HepG2 (cell line): ENCODE results near the gene AHNAK. TPM values are rescaled to one million over a fixed set of nuclear protein-coding genes. Genes with fewer than 3 reads are reported as not detected.

ENCODE experiments used
- FOXA1 ChIP-seq, 2 experiments: fragments of 450-650 bp in 1 of 2; sonication (generic) in 1 of 2; formaldehyde crosslinking in 1 of 2; IDR thresholded peaks; 2 replicates each; pipeline versions ENCODE4 v1.4.0 to v1.6.1; 2016 to 2020; ENCODE audit warnings: missing genetic modification reagents in 1 of 2
- KAT8 ChIP-seq: IDR thresholded peaks from 2 replicates; pipeline ENCODE4 v1.6.1; 2016; ENCODE audit warnings: missing genetic modification reagents, missing compliant biosample characterization
- NAIF1 ChIP-seq: sonication (generic); formaldehyde crosslinking; IDR thresholded peaks from 2 replicates; pipeline ENCODE4 v1.5.0; 2020; ENCODE audit warnings: mild to moderate bottlenecking, missing genetic modification reagents, borderline replicate concordance
- SATB2 ChIP-seq: sonication (generic); formaldehyde crosslinking; IDR thresholded peaks from 2 replicates; pipeline ENCODE4 v1.5.0; 2020; ENCODE audit warnings: missing genetic modification reagents
- ZFP41 ChIP-seq: sonication (generic); formaldehyde crosslinking; IDR thresholded peaks from 2 replicates; pipeline ENCODE4 v1.4.0; 2020; ENCODE audit warnings: mild to moderate bottlenecking, missing genetic modification reagents, borderline replicate concordance
- ZKSCAN1 ChIP-seq: fragments of 150-350 bp; IDR thresholded peaks from 2 replicates; pipeline ENCODE4 v1.6.1; 2014; ENCODE audit warnings: low read length
- ZNF225 ChIP-seq: sonication (generic); formaldehyde crosslinking; IDR thresholded peaks from 2 replicates; pipeline ENCODE4 v1.4.0; 2020; ENCODE audit warnings: mild to moderate bottlenecking, missing genetic modification reagents
- ZNF235 ChIP-seq: sonication (generic); formaldehyde crosslinking; IDR thresholded peaks from 2 replicates; pipeline ENCODE4 v1.8.1; 2023; ENCODE audit warnings: mild to moderate bottlenecking, missing genetic modification reagents, borderline replicate concordance
- ZNF430 ChIP-seq: sonication (generic); formaldehyde crosslinking; IDR thresholded peaks from 2 replicates; pipeline ENCODE4 v1.9.0; 2021; ENCODE audit warnings: mild to moderate bottlenecking, missing genetic modification reagents
- ZNF589 ChIP-seq: sonication (generic); formaldehyde crosslinking; conservative IDR thresholded peaks from 2 replicates; pipeline ENCODE4 v1.8.0; 2022; ENCODE audit warnings: mild to moderate bottlenecking, moderate library complexity, missing genetic modification reagents
- ZNF670 ChIP-seq: sonication (generic); formaldehyde crosslinking; IDR thresholded peaks from 2 replicates; pipeline ENCODE4 v1.8.0; 2022; ENCODE audit warnings: mild to moderate bottlenecking, missing genetic modification reagents, borderline replicate concordance
- polyA plus RNA-seq, 8 experiments: library from polyadenylated mRNA; depleted of rRNA in 3 of 8; stranded (reverse) in 7 of 8; unstranded in 1 of 8; fragments of >200 nt; fragmentation: Illumina TruSeq in 4 of 8; extraction: Trizol in 4 of 8; gene quantifications; 2 replicates each; pipeline versions ENCODE4 v1.2.1 to v1.2.3, GENCODE V29; 2011 to 2016; ENCODE audit warnings: low read depth in 4 of 8, missing spikeins in 1 of 8, mixed read lengths in 1 of 8; ENCODE audit not compliant: insufficient read depth in 1 of 8
- total RNA-seq, 5 experiments: library from RNA; depleted of rRNA; stranded (reverse); fragments of >200 nt; fragmentation: Illumina TruSeq; extraction: Trizol; gene quantifications; 2 replicates each; pipeline ENCODE4 v1.2.3, GENCODE V29; 2016; ENCODE audit warnings: low read depth in 1 of 5
- TF ChIP-seq, protein P1 (sequence below): sonication (generic); formaldehyde crosslinking; IDR thresholded peaks from 2 replicates; pipeline ENCODE4 v1.4.0; 2020; ENCODE audit warnings: missing genetic modification reagents, borderline replicate concordance
- TF ChIP-seq, protein P2 (sequence below): sonication (generic); formaldehyde crosslinking; IDR thresholded peaks from 2 replicates; pipeline ENCODE4 v1.8.1; 2023; ENCODE audit warnings: missing genetic modification reagents, inconsistent platforms, borderline replicate concordance
- TF ChIP-seq, protein P3 (sequence below): IDR thresholded peaks from 2 replicates; pipeline ENCODE4 v1.6.1; 2016; ENCODE audit warnings: missing compliant biosample characterization, missing genetic modification reagents, borderline replicate concordance
- TF ChIP-seq, protein P4 (sequence below): sonication (generic); formaldehyde crosslinking; IDR thresholded peaks from 2 replicates; pipeline ENCODE4 v1.4.0; 2020; ENCODE audit warnings: missing genetic modification reagents, mild to moderate bottlenecking, borderline replicate concordance
- TF ChIP-seq, protein P5 (sequence below): sonication (generic); formaldehyde crosslinking; IDR thresholded peaks from 2 replicates; pipeline ENCODE4 v1.8.0; 2022; ENCODE audit warnings: low read depth, missing genetic modification reagents

AHNAK gene
- total and polyA plus RNA-seq, 2 of the 13 experiments (the other 11 are each of a cell fraction or from before 2014, with no cell fraction given): 23.4 to 25.0 TPM

DNA sequence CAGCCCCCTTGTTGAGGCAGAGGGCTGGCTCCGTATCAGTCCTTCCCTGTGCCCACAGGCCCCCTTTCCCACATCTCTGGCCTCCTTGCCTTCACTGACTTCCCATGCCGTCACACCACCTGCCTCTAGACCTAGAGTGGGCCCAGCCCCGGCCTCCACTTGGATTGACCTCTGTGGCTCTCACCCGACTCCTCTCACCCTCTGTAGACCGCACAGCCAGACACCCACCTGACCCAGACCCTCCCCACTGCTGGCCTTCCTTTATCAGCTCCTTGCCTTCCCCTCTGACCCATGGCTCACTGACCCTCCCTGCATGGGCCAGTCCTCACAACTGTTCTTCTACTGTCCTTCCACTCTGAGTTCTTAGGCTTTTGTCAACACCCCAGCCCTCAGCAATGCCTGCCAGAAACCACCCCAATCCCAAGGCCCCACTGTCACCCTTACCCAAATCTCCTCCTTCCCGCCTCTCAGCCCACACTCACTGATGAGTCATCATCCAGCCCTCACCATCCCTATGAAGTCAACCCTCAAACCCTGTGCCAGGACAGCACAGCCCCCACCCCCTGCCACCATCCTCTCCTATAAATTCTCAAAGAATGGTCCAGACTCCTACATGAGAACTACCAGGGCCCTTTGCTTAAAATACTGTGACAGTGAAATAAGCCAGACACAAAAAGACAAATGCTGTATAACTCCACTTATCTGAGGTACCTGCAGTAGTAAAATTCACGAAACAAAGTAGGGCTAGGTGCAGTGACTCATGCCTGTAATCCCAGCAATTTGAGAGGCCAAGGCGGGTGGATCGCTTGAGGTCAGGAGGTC, 74.3 kb downstream of the AHNAK start (continued):
- TF ChIP-seq, protein P1, sequence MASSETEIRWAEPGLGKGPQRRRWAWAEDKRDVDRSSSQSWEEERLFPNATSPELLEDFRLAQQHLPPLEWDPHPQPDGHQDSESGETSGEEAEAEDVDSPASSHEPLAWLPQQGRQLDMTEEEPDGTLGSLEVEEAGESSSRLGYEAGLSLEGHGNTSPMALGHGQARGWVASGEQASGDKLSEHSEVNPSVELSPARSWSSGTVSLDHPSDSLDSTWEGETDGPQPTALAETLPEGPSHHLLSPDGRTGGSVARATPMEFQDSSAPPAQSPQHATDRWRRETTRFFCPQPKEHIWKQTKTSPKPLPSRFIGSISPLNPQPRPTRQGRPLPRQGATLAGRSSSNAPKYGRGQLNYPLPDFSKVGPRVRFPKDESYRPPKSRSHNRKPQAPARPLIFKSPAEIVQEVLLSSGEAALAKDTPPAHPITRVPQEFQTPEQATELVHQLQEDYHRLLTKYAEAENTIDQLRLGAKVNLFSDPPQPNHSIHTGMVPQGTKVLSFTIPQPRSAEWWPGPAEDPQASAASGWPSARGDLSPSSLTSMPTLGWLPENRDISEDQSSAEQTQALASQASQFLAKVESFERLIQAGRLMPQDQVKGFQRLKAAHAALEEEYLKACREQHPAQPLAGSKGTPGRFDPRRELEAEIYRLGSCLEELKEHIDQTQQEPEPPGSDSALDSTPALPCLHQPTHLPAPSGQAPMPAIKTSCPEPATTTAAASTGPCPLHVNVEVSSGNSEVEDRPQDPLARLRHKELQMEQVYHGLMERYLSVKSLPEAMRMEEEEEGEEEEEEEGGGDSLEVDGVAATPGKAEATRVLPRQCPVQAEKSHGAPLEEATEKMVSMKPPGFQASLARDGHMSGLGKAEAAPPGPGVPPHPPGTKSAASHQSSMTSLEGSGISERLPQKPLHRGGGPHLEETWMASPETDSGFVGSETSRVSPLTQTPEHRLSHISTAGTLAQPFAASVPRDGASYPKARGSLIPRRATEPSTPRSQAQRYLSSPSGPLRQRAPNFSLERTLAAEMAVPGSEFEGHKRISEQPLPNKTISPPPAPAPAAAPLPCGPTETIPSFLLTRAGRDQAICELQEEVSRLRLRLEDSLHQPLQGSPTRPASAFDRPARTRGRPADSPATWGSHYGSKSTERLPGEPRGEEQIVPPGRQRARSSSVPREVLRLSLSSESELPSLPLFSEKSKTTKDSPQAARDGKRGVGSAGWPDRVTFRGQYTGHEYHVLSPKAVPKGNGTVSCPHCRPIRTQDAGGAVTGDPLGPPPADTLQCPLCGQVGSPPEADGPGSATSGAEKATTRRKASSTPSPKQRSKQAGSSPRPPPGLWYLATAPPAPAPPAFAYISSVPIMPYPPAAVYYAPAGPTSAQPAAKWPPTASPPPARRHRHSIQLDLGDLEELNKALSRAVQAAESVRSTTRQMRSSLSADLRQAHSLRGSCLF (CRISPR knock-in tag): no peak
- TF ChIP-seq KAT8 (CRISPR knock-in tag): no peak
- TF ChIP-seq ZNF670 (CRISPR knock-in tag): no peak
- TF ChIP-seq ZNF589: no peak
- TF ChIP-seq, protein P2, sequence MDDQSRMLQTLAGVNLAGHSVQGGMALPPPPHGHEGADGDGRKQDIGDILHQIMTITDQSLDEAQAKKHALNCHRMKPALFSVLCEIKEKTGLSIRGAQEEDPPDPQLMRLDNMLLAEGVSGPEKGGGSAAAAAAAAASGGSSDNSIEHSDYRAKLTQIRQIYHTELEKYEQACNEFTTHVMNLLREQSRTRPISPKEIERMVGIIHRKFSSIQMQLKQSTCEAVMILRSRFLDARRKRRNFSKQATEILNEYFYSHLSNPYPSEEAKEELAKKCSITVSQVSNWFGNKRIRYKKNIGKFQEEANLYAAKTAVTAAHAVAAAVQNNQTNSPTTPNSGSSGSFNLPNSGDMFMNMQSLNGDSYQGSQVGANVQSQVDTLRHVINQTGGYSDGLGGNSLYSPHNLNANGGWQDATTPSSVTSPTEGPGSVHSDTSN (CRISPR knock-in tag): no peak
- TF ChIP-seq, protein P3, sequence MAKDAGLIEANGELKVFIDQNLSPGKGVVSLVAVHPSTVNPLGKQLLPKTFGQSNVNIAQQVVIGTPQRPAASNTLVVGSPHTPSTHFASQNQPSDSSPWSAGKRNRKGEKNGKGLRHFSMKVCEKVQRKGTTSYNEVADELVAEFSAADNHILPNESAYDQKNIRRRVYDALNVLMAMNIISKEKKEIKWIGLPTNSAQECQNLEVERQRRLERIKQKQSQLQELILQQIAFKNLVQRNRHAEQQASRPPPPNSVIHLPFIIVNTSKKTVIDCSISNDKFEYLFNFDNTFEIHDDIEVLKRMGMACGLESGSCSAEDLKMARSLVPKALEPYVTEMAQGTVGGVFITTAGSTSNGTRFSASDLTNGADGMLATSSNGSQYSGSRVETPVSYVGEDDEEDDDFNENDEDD (CRISPR knock-in tag): peak; percentile 11; the same call in 1 of the 2 replicates
- TF ChIP-seq NAIF1 (CRISPR knock-in tag): no peak
- TF ChIP-seq ZNF235 (CRISPR knock-in tag): no peak
- TF ChIP-seq, protein P4, sequence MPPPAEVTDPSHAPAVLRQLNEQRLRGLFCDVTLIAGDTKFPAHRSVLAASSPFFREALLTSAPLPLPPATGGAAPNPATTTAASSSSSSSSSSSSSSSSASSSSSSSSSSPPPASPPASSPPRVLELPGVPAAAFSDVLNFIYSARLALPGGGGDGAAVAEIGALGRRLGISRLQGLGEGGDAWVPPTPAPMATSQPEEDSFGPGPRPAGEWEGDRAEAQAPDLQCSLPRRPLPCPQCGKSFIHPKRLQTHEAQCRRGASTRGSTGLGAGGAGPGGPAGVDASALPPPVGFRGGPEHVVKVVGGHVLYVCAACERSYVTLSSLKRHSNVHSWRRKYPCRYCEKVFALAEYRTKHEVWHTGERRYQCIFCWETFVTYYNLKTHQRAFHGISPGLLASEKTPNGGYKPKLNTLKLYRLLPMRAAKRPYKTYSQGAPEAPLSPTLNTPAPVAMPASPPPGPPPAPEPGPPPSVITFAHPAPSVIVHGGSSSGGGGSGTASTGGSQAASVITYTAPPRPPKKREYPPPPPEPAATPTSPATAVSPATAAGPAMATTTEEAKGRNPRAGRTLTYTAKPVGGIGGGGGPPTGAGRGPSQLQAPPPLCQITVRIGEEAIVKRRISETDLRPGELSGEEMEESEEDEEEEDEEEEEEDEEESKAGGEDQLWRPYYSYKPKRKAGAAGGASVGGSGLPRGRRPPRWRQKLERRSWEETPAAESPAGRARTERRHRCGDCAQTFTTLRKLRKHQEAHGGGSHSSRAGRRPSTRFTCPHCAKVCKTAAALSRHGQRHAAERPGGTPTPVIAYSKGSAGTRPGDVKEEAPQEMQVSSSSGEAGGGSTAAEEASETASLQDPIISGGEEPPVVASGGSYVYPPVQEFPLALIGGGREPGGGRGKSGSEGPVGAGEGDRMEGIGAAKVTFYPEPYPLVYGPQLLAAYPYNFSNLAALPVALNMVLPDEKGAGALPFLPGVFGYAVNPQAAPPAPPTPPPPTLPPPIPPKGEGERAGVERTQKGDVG (CRISPR knock-in tag): 0 out of 2 replicates have a peak, but pooled peaks have one; percentile 47
- TF ChIP-seq, protein P5, sequence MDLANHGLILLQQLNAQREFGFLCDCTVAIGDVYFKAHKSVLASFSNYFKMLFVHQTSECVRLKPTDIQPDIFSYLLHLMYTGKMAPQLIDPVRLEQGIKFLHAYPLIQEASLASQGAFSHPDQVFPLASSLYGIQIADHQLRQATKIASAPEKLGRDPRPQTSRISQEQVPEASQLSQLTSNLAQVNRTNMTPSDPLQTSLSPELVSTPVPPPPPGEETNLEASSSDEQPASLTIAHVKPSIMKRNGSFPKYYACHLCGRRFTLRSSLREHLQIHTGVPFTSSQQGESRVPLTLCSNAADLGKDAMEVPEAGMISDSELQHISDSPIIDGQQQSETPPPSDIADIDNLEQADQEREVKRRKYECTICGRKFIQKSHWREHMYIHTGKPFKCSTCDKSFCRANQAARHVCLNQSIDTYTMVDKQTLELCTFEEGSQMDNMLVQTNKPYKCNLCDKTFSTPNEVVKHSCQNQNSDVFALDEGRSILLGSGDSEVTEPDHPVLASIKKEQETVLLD (CRISPR knock-in tag): no peak
- TF ChIP-seq FOXA1 (IDR thresholded peaks at IDR 0.05): no peak
- TF ChIP-seq FOXA1 (CRISPR knock-in tag; IDR thresholded peaks at IDR 0.05): peak; percentile 37; the same call in 1 of the 2 replicates
- TF ChIP-seq ZNF430 (CRISPR knock-in tag): no peak
- TF ChIP-seq ZNF225 (CRISPR knock-in tag): no peak
- TF ChIP-seq SATB2 (CRISPR knock-in tag): no peak
- no peak for TF ChIP-seq ZKSCAN1
- no peak for TF ChIP-seq ZFP41 (CRISPR knock-in tag)
